Suprapubic skin (tissue), 3 donors: Measurements from ENCODE around the gene GPR25.

ENCODE experiments used
- POLR2A ChIP-seq, 2 donors: fragments of 450-650 bp; IDR thresholded peaks; one replicate each; pipeline ENCODE4 v1.6.1; 2017; ENCODE audit warnings: antibody characterized with exemption in 2 of 2, mild to moderate bottlenecking in 2 of 2, moderate library complexity in 2 of 2
- TF ChIP-seq, protein P1 (sequence below), 2 donors: fragments of 200-600 bp in 1 of 2; fragments of 450-650 bp in 1 of 2; sonication (generic) in 1 of 2; IDR thresholded peaks; one replicate each; pipeline ENCODE4 v1.5.1; 2016 to 2019; ENCODE audit warnings: antibody characterized with exemption in 2 of 2, mild to moderate bottlenecking in 1 of 2, moderate library complexity in 1 of 2

DNA sequence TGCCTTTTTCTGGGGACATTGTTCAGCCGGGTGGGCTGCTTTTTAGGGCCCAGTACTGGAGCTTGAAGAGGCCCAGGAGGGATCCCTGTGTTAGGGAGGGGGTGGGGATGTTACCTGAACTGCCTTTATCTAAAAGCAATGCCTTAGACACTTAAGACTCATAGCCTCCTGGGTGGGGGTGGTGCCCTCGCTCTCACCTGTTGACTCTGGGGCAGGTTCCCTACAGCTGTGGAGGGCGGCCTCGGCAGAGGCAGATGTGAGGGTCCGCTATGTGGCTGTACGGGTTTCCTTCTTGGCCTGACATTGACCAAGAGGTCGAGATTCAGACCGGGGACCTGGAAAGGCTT lies 22.6 kb downstream of the GPR25 start:
- TF ChIP-seq, protein P1, sequence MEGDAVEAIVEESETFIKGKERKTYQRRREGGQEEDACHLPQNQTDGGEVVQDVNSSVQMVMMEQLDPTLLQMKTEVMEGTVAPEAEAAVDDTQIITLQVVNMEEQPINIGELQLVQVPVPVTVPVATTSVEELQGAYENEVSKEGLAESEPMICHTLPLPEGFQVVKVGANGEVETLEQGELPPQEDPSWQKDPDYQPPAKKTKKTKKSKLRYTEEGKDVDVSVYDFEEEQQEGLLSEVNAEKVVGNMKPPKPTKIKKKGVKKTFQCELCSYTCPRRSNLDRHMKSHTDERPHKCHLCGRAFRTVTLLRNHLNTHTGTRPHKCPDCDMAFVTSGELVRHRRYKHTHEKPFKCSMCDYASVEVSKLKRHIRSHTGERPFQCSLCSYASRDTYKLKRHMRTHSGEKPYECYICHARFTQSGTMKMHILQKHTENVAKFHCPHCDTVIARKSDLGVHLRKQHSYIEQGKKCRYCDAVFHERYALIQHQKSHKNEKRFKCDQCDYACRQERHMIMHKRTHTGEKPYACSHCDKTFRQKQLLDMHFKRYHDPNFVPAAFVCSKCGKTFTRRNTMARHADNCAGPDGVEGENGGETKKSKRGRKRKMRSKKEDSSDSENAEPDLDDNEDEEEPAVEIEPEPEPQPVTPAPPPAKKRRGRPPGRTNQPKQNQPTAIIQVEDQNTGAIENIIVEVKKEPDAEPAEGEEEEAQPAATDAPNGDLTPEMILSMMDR (IDR thresholded peaks at IDR 0.05): no peak
- TF ChIP-seq POLR2A (IDR thresholded peaks at IDR 0.05): no peak
